GM12874 (cell line): ENCODE measurements around the gene AGAP3.

ENCODE experiments used
- CTCF ChIP-seq: IDR thresholded peaks from 2 replicates; pipeline ENCODE4 v1.5.1; 2011; ENCODE audit warnings: low read depth, mild to moderate bottlenecking, control low read depth, low read length, moderate library complexity; ENCODE audit not compliant: insufficient read depth

Gene AGAP3

GRCh38 chr7:151045967-151046366, 40.3 kb upstream of the AGAP3 start:
- TF ChIP-seq CTCF, result no peak

- TF ChIP-seq CTCF, result no peak
Observed at GRCh38 chr7:151046603-151047573, 39.4 kb upstream of the AGAP3 start.

- TF ChIP-seq CTCF, result no peak
Observed at GRCh38 chr7:151047976-151048815, 38.1 kb upstream of the AGAP3 start, which contains the start of gene ASIC3. Gene ASIC3 (plus strand): TSS chr7:151048531. CDS start chr7:151048886, 355 bp downstream.

- TF ChIP-seq CTCF, result no peak
Observed at GRCh38 chr7:151048911-151049463, 37.3 kb upstream of the AGAP3 start.

- no peak for TF ChIP-seq CTCF
Observed at GRCh38 chr7:151051108-151051507, 35.2 kb upstream of the AGAP3 start.

- no peak for TF ChIP-seq CTCF
Observed at GRCh38 chr7:151053096-151053495, 33.2 kb upstream of the AGAP3 start.

GRCh38 chr7:151053751-151054150, 32.5 kb upstream of the AGAP3 start:
- no peak for TF ChIP-seq CTCF
